GM19397 (cell line): ENCODE data around the gene UTF1.
"Not testable (repeated sequence)": the region's sequence is repeated elsewhere in the genome, so short reads cannot be mapped to it uniquely, and the experiment has no call there.

Source experiments
- ATAC-seq: cut with Tn5 transposase; IDR thresholded peaks from one replicate; pipeline ENCODE4 v1.9.1; 2021; ENCODE audit warnings: mild to moderate bottlenecking, moderate library complexity; ENCODE audit not compliant: unreplicated experiment

Gene UTF1

GRCh38 chr10:133261726-133262325, 31.8 kb downstream of the UTF1 start:
- peak; percentile 60 for ATAC-seq

GRCh38 chr10:133262696-133263095, 32.7 kb downstream of the UTF1 start:
- ATAC-seq: no peak

- ATAC-seq: no peak
Observed at GRCh38 chr10:133263674-133264073, 33.7 kb downstream of the UTF1 start.

- no peak for ATAC-seq
Observed at GRCh38 chr10:133264461-133264860, 34.4 kb downstream of the UTF1 start.

- ATAC-seq: not testable (repeated sequence)
Observed at GRCh38 chr10:133265052-133265451, 35.0 kb downstream of the UTF1 start.

GRCh38 chr10:133266056-133266795, 36.2 kb downstream of the UTF1 start:
- ATAC-seq: no peak

GRCh38 chr10:133267293-133267692, 37.3 kb downstream of the UTF1 start:
- no peak for ATAC-seq

GRCh38 chr10:133267829-133268228, 37.8 kb downstream of the UTF1 start:
- ATAC-seq: no peak

- no peak for ATAC-seq
Observed at GRCh38 chr10:133268532-133268931, 38.5 kb downstream of the UTF1 start.

GRCh38 chr10:133269367-133269766, 39.4 kb downstream of the UTF1 start:
- ATAC-seq: no peak

- no peak for ATAC-seq
Observed at GRCh38 chr10:133270204-133270603, 40.2 kb downstream of the UTF1 start.

- ATAC-seq: no peak
Observed at GRCh38 chr10:133270773-133271297, 40.8 kb downstream of the UTF1 start.

GRCh38 chr10:133271521-133272300, 41.7 kb downstream of the UTF1 start:
- no peak for ATAC-seq

GRCh38 chr10:133272301-133272963, 42.4 kb downstream of the UTF1 start:
- ATAC-seq: no peak

GRCh38 chr10:133272964-133273420, 43.0 kb downstream of the UTF1 start:
- ATAC-seq: no peak

- ATAC-seq: no peak
Observed at GRCh38 chr10:133273534-133274143, 43.6 kb downstream of the UTF1 start.

GRCh38 chr10:133274751-133275683, 45.0 kb downstream of the UTF1 start:
- peak; percentile 42 for ATAC-seq

- peak; percentile 22 for ATAC-seq
Observed at GRCh38 chr10:133275684-133276092, 45.7 kb downstream of the UTF1 start.

GRCh38 chr10:133276100-133276434, 46.0 kb downstream of the UTF1 start:
- no peak for ATAC-seq
